ENCODE measurements around the gene ANKRD13C.

The ANKRD13C gene

GRCh38 chr1:70211541-70211940 lies 143.0 kb downstream of the ANKRD13C start:
- DNase-seq, result no peak

- no peak for DNase-seq
Measured at GRCh38 chr1:70210820-70211219, 143.7 kb downstream of the ANKRD13C start.

Measured in NCI-H226 (cell line).